ENCODE results near the gene GPR160.

Gene GPR160

GRCh38 chr3:170033489-170033888 lies 4.3 kb upstream of the GPR160 start:
- no peak for DNase-seq

DNA sequence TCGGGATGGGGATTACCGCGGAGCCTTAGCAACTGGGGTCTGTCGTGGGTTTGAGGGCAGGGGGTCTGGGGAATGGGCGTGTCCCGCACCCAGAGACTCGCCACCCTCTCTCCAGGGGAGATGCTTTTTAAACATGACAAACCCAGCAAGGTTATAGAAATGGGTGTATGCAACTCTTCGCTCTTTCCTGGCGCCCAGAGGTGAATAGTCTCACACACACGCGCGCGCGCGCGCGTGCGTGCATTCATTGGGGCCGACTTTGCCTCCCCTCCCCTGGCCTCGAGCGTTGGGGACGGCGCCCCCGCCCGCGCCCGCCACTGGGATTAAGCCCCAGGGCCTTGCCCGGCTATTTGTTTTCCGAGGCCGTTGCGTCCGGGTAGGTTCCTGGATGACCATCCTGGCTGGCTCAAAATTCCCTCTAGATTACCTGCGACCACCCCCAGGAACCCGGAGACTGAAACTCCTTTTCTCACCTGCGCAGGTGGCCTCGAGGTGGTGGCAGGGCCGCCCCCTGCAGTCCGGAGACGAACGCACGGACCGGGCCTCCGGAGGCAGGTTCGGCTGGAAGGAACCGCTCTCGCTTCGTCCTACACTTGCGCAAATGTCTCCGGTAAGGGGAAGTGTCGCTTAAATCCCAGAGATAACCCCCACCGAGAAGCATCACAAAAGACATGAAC lies 777 bp downstream of the GPR160 start:
- no peak for DNase-seq

- no peak for DNase-seq
Observed at GRCh38 chr3:170040418-170040817, 2.6 kb downstream of the GPR160 start.

DNA sequence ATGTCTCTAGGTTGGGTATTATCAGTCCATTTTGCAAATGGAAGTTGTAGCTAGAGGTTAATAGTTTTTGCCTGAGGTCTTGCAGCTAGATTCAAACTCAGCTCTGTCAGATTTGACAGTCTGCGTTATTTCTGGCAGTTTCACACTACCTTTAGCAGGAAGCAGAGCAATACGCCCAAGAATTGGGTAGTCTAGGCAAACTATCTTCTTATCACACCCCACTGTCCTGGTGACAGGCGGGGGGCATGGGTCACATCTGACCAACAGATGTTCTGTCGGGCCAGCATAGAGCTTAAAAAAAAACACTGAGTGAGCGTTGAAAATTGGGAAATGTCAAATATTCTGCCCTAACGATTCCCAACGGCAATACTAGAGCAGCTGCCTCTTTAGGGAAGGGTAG lies 5.7 kb downstream of the GPR160 start:
- no peak for DNase-seq

DNA sequence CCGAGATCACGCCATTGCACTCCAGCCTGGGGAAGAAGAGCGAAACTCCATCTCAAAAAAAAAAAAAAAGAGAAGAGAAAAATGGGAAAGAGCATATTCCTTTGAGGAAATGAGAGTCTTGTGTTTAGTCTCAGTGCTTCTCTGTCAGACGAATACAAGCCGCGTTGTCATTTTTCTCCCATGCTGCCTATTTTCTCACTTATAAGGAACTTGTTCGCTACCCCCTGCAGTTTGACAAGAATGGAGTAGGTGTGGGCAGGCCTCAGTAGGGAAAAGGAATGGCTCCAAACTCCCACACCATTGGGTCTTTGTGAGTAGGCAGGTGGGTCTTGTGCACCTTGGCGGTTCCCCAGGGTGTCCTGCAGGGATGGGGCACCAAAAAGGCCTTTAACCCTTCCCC lies 6.5 kb downstream of the GPR160 start:
- DNase-seq, result no peak

- no peak for DNase-seq
Observed at GRCh38 chr3:170044795-170045244, 7.0 kb downstream of the GPR160 start.

DNA sequence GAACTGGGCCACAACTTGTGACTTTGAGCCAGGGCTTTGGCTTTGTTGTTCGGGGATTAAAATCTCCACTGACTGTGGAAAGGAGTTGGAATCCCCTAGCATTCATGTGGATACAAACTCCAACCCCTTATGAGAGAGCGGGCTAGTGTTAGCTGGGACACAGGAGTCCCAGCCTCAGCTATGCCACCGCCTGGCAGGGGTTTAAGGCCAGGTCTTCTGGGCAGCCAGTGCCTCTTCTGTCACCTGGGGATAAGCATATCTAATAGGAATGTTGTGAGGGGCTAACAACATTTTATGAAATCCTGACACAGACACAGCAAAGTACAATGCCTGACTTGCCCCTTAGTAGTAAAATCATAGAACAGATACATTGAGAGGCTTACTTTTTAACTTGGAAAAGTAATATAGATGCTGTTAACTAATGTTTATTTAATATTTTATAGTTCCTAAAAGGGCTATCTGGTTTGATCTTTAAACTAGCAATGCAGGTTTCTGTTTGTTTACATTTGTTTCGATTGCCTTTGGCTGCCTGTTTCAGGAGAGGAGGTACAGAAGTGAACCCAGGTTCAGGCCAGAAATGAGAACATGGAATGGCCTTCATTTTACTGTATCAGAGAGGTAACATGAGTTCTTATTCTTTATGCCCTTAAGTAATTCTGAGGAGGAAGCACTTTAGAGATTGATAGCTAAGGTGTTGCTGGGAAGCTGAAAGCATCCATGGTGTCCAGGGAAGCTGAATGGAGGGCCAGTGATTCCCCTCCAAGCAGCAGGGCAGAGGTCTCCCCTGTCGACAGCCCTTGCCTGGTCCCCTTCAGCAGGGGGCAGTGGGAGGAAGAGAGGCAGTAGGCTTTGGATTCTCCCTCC lies 8.7 kb downstream of the GPR160 start:
- no peak for DNase-seq

DNA sequence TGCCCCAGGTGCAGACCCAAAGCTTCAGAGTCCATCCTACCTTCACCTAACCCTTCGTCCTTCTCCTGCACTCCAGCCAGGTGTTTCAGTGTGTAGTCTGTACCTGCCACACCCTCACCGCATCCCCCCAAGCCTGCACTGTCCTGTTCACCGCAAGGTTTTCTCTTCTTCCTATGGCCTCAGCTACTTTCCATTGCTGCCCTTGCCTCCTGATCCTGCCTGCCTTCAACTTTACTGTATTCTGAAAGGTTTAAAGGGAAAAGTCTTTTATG lies 9.3 kb downstream of the GPR160 start:
- no peak for DNase-seq

GRCh38 chr3:170049146-170050000 lies 11.6 kb downstream of the GPR160 start:
- DNase-seq, result no peak

DNA sequence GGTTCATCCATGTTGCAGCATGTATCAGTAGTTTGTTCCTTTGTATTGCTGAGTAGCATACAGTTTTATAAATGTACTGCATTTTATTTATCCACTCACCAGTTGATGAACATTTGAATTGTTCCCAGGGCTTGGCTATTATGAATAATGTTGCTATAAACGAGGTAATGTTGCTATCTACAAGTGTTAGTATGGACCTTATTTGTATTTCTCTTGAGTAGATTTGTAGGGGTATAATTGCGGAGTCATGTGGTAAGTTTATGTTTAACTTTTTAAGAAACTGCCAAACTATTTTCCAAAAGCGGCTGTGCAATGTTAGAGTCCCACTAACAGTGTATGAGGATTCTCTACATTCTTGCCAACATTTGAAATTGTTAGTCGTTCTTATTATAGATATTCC lies 13.0 kb downstream of the GPR160 start:
- no peak for DNase-seq

GRCh38 chr3:170052398-170052797 lies 14.6 kb downstream of the GPR160 start:
- no peak for DNase-seq

GRCh38 chr3:170054204-170054603 lies 16.4 kb downstream of the GPR160 start:
- no peak for DNase-seq

GRCh38 chr3:170055209-170055608 lies 17.4 kb downstream of the GPR160 start:
- DNase-seq, result no peak

DNA sequence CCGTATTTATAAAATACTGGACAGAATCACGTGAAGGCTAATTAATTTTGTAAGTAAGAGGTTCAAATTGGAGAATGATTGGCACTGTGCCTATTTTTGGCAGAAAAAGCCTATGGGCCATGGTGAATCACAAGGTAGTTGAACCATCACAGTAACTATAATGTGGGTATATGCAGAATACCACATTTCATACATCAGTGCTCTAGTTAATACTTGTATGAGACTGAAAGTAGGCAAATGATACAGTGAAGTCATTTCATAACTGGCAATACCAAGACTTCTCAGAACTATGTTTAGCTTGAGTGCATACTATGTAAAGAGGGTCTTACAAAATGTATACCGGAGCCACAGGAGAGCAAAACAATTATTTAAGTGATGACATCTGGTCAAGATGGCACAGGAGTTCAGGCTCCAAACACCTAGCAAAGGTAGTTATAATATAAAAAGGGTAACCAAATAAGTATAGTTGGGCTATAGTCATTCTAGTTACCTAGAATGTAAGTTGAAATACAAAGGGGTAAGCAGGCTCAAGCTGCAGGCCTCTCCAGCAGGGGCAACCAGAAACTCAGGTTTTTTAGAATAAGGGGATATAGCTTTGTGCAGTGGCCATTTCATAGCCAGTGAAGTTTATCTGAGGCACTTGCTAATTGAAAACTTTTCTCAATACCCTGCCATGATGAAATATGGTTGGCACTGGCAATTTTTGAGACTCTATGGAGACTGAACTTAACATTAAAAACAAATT lies 19.1 kb downstream of the GPR160 start:
- no peak for DNase-seq

DNA sequence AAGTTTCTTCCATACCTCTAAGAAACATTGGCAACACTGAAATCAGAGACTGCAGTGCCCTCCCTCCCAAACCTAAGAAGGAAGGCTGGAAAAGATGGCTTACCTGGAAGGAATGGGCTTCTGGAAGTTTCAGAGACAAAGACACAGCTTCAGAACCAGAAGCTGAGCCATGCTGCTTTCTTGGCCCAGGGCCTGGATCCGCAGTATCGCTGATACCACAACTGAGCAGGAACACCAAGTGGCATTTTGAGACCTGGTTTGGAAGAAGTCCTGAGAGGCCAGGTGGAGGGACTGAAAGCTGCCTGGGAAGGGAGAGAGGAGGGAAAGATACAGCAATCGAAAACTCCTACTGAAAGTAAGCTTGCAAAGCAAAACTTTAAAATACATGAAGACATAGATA lies 19.8 kb downstream of the GPR160 start:
- no peak for DNase-seq

- DNase-seq, result no peak
Observed at GRCh38 chr3:170058127-170058526, 20.3 kb downstream of the GPR160 start.

GRCh38 chr3:170059447-170059846 lies 21.7 kb downstream of the GPR160 start:
- no peak for DNase-seq

- DNase-seq, result no peak
Observed at GRCh38 chr3:170062068-170062467, 24.3 kb downstream of the GPR160 start.

GRCh38 chr3:170062769-170063168 lies 25.0 kb downstream of the GPR160 start:
- DNase-seq, result no peak

- no peak for DNase-seq
Observed at GRCh38 chr3:170063691-170064090, 25.9 kb downstream of the GPR160 start.

- no peak for DNase-seq
Observed at GRCh38 chr3:170064108-170064507, 26.3 kb downstream of the GPR160 start.

- DNase-seq, result no peak
Observed at GRCh38 chr3:170075441-170076091, 37.8 kb downstream of the GPR160 start.

Data from cerebellar nuclear complex (tissue), 1 donor.